ENCODE measurements around the gene COL24A1. TPM values are rescaled to one million over a fixed set of nuclear protein-coding genes. Genes with fewer than 3 reads are reported as not detected.
"Not testable (repeated sequence)": the region's sequence is repeated elsewhere in the genome, so short reads cannot be mapped to it uniquely, and the experiment has no call there.

Gene COL24A1
- total and polyA plus RNA-seq, 2 of the 13 experiments (the other 11 are each of a cell fraction or from before 2014, with no cell fraction given): 0.04 to 0.13 TPM

DNA sequence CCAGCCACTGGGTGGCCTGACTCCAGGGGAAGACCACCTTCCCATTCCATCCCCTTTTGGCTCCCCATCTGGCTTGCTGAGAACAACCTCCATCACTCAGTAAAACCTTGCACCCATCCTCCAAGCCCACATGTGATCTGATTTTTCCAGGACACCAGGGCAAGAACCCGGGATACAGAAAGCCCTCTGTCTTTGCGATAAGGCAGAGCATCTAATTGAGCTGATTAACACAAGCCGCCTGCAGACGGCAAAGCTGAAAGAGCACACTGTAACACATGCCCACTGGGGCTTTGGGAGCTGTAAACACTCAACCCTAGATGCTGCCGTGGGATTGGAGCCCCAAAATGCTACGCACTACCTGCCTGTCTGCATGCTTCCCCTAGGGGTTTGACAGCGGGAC, 201.4 kb downstream of the COL24A1 start:
- H4K20me1 ChIP-seq (ENCODE audit: insufficient read depth, low read length); POLR2A ChIA-PET; H2AFZ ChIP-seq (ENCODE audit: low read length); in situ Hi-C loops (cut with HindIII; ENCODE audit: extremely low pct_ligation_motif_present, low pct_unique_long_range_greater_than_20kb); H3K9ac ChIP-seq (ENCODE audit: insufficient read depth, low read depth, low read length); BruUV-seq (replicated peaks); CTCF ChIA-PET (ENCODE audit: low intra/inter-chr PET ratio, low total read pairs); H3K27me3 ChIP-seq (ENCODE audit: control insufficient read depth in 1 of 2, insufficient read depth in 2 of 2, low read length in 2 of 2); DNase-seq (ENCODE audit: low spot score); H3K9me3 ChIP-seq (ENCODE audit: low read length); H3K4me2 ChIP-seq (ENCODE audit: low read depth, low read length); H3K4me1 ChIP-seq (ENCODE audit: insufficient read depth, low read length); H3K36me3 ChIP-seq (replicated peaks in 1 of 2; ENCODE audit: control insufficient read depth in 1 of 2, insufficient read depth in 2 of 2, low read length in 2 of 2); intact Hi-C loops (cut with micrococcal nuclease; ENCODE audit: unreplicated experiment); H3K27ac ChIP-seq (ENCODE audit: extremely low read length, insufficient read depth, low read length); ATAC-seq; FAIRE-seq; H3K4me3 ChIP-seq (replicated peaks in 1 of 3; ENCODE audit: insufficient read depth in 1 of 3, low read depth in 2 of 3, low read length in 3 of 3); H3K79me2 ChIP-seq (ENCODE audit: insufficient read depth, low read length): not testable (repeated sequence)
- 3% methylated on average over 4 of the region's 7 CpGs for WGBS (ENCODE audit: low lambda C conversion rate)

DNA sequence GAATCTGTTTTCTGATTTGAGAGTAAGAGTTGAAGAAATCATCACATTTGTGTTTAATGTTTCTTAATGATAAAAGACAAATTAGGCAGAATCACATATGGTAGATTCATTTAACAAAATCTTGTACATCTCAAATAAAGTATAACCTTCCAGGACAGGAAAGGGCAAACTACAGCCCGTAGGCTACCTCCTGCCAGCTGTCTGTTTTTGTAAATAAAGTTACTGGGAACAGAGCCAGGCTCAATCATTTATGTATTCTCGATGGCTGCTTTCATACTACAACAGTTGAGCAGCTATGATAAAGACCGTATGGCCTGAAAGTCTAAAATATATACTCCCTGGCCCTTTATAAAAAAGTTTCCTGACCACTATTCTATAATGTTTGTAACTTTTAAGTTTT, 204.1 kb downstream of the COL24A1 start:
- ChIA-PET POLR2A (no interaction called here), CTCF (ENCODE audit: low intra/inter-chr PET ratio, low total read pairs) (no interaction called here)
- TF ChIP-seq ZNF891 (CRISPR knock-in tag; IDR thresholded peaks at IDR 0.05) (no peak), NFYB (CRISPR knock-in tag; IDR thresholded peaks at IDR 0.05) (no peak), SMARCC2 (IDR thresholded peaks at IDR 0.05) (no peak), ZNF317 (CRISPR knock-in tag; IDR thresholded peaks at IDR 0.05) (no peak), GZF1 (CRISPR knock-in tag; IDR thresholded peaks at IDR 0.05) (no peak), DPF2 (CRISPR knock-in tag; IDR thresholded peaks at IDR 0.05; ENCODE audit: borderline replicate concordance, low read depth) (no peak)
- H4K20me1 ChIP-seq (ENCODE audit: insufficient read depth, low read length): no peaks in the 10 kb centered on the region
- no peaks in the 10 kb centered on the region for H3K79me2 ChIP-seq (ENCODE audit: insufficient read depth, low read length)
- H3K4me3 ChIP-seq (replicated peaks in 1 of 3; ENCODE audit: insufficient read depth in 1 of 3, low read depth in 2 of 3, low read length in 3 of 3): no peak overlapping the region
- WGBS (ENCODE audit: low lambda C conversion rate): 4% methylated on average over 3 of the region's 3 CpGs
- no peaks in the 10 kb centered on the region for H3K27me3 ChIP-seq (ENCODE audit: control insufficient read depth in 1 of 2, insufficient read depth in 2 of 2, low read length in 2 of 2)
- no peaks in the 10 kb centered on the region for H3K36me3 ChIP-seq (replicated peaks in 1 of 2; ENCODE audit: control insufficient read depth in 1 of 2, insufficient read depth in 2 of 2, low read length in 2 of 2)
- BruUV-seq (replicated peaks): no TSS peak
- in situ Hi-C loops (cut with HindIII; ENCODE audit: extremely low pct_ligation_motif_present, low pct_unique_long_range_greater_than_20kb) (no loop called here), intact Hi-C loops (cut with micrococcal nuclease; ENCODE audit: unreplicated experiment) (no loop called here)
- FAIRE-seq: no peak
- H3K9ac ChIP-seq (ENCODE audit: insufficient read depth, low read depth, low read length): no peak overlapping the region
- no peaks in the 10 kb centered on the region for H3K4me1 ChIP-seq (ENCODE audit: insufficient read depth, low read length)
- H3K4me2 ChIP-seq (ENCODE audit: low read depth, low read length): no peak overlapping the region
- H2AFZ ChIP-seq (ENCODE audit: low read length): no peak overlapping the region
- no peak for DNase-seq (ENCODE audit: low spot score)
- ATAC-seq: no peak
- no peaks in the 10 kb centered on the region for H3K9me3 ChIP-seq (ENCODE audit: low read length)
- H3K27ac ChIP-seq (ENCODE audit: extremely low read length, insufficient read depth, low read length): no peak overlapping the region
